ENCODE results near the gene MUC5AC.

MUC5AC gene

DNA sequence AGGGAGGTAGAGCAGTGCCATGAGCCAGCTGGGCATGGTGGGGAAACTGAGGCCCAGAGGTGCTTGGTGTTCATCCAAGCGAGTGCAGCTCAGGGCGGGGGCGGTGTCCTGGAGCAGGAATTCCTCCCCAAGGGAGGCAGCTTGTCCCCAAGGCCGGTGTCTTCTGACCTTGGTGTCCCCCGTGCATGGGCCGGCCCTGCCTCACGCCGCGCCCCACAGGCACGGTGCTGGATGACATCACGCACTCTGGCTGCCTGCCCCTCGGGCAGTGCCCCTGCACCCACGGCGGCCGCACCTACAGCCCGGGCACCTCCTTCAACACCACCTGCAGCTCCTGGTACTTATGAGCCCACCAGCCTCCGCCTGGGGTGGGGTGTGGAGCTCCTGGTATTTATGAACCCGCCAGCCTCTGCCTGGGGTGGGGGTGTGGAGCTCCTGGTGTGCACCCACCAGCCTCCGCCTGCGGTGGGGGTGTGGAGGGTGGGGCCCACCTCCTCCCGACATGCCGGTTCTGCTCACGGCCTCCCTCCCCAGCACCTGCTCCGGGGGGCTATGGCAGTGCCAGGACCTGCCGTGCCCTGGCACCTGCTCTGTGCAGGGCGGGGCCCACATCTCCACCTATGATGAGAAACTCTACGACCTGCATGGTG is 71.8 kb downstream of the MUC5AC start:
- no peak for DNase-seq

DNA sequence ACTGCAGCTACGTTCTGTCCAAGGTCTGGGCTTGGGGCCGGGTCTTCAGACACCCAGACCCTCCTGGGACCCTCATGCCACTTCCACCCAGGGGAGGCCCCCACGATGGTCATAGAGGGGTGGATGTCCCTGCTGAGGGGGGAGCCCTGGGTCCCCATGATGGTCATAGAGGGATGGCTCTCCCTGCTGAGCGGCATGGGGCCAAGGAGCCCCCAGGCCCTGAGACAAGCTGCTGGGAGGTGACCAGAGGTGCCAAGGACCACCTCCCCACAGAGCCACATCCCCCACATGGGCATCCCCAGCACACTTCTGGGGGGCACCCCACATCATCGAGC is 72.3 kb downstream of the MUC5AC start:
- DNase-seq = no peak

DNA sequence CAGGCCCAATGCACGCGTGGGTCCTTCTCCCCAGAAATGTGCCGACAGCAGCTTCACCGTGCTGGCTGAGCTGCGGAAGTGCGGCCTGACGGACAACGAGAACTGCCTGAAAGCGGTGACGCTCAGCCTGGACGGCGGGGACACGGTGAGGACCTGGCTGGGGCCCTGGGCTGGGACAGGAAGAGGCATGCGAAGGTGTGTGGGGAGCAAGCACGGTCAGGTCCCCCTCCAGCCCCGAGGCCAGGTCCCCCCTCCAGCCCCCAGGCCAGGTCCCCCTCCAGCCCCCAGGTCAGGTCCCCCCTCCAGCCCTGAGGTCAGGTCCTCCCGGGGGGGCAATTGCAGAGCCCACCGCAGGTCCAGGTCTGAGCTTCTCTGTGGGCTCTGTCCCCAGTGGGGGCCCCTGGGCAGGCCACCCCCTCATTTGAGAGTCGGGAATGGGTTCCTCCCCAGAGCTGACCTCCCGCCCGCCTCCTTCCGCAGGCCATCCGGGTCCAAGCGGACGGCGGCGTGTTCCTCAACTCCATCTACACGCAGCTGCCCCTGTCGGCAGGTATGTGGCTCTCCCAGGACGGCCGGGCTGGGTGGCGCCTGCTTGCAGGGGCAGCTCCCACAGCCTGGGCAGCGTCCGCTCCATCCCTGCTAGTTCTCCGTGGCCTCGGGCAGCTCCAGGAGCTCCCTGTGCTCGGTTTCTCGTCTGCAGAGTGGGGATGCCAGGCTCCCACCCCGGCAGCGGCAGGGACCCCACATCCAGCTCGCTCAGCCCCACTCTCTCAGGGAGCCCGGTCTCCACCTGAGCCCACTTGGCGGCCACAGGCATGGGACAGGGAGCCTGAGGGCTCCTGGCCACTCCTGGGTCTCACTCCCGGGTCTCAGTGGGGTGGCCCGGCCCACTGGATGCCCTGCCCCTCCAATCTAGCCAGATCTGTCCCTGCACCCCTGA is 73.0 kb downstream of the MUC5AC start:
- DNase-seq = no peak

DNA sequence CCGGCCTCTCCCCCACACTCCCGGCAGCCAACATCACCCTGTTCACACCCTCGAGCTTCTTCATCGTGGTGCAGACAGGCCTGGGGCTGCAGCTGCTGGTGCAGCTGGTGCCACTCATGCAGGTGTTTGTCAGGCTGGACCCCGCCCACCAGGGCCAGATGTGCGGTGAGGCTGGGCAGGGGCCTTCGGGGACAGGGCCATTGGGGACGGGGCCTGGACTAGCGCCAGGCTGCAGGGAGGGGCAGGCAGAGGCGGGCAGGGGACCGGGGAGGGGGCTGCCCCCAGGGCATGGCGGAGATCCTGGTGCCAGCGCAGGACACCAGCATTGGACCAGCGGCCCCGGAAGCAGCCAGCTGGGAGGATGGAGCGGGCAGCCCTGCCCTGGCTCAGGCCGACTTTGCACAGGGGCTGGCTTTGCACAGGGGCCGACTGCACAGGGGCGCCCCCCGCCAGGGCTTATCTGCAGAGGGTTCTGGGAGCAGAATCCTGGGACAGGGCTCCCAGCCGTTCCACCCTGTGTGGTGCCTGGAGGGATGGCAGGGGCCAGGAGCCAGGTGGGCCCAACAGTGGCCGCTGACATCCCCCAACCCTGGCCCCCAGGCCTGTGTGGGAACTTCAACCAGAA is 73.8 kb downstream of the MUC5AC start:
- no peak for DNase-seq

DNA sequence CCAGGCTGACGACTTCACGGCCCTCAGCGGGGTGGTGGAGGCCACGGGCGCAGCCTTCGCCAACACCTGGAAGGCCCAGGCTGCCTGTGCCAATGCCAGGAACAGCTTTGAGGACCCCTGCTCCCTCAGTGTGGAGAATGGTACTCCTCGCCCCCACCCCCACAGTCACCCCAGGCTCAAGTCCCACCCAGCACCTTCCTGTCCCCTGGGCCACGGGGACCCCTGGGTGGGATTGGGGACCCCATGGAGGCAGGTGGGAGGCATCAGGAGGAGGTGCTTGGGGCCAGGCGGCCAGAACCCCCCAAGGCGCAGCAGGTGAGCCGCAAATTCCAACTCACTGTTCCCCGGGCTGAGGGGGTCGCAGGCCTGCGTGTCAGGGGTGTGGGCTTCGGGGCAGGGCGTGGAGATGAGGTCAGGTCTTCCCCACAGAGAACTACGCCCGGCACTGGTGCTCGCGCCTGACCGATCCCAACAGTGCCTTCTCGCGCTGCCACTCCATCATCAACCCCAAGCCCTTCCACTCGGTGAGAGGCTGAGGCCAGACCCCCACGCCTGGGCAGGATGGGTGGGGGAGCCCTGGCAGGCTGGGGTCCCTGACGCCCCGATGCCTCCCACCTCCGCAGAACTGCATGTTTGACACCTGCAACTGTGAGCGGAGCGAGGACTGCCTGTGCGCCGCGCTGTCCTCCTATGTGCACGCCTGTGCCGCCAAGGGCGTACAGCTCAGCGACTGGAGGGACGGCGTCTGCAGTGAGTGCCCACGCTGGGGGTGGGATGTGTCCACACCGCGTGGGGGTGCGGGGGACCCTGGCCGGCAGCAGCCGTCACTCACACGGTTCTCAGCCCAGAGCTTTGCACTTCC is 74.5 kb downstream of the MUC5AC start:
- no peak for DNase-seq

DNA sequence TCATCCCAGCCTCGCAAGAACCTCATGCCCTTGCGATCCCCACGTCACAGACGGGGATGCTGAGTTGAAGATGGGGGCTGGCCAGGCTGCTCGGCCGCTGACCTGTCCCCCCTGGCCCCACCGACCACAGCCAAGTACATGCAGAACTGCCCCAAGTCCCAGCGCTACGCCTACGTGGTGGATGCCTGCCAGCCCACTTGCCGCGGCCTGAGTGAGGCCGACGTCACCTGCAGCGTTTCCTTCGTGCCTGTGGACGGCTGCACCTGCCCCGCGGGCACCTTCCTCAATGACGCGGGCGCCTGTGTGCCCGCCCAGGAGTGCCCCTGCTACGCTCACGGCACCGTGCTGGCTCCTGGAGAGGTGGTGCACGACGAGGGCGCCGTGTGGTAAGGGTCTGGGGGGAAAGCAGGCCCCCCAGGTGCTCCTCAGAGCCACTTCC is 75.1 kb downstream of the MUC5AC start:
- no peak for DNase-seq

DNA sequence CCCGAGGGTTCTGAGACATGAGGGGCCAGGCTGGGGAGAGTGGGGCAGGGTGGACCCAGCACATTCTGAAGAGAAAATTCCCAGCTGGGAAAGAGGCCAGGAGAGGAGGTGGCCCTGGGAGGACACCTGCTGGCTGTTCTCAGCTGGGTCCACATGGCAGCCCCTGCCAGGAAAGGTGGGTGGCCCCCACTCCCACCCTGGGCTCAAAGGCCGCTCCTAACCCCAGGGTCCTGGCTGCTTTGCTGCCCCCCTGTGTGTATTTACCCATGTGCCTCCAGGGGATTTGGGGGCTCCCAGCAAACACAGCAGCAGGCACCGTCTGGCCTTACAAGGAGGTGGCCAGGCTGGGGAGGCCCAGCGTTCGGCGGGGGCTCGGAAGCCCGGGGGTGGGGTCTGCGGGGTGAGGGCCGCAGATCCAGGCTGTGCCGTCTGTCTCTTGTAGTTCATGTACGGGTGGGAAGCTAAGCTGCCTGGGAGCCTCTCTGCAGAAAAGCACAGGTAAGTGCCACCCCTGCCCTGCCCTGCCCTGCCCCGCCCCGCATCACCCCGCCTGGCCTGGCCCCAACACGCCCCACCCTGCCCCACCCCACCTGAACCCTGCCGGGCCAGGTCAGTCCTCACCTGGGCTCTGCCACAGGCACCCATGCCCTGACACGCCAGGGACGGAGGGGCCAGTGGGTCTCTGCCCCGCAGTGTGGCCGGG is 75.7 kb downstream of the MUC5AC start:
- no peak for DNase-seq

DNA sequence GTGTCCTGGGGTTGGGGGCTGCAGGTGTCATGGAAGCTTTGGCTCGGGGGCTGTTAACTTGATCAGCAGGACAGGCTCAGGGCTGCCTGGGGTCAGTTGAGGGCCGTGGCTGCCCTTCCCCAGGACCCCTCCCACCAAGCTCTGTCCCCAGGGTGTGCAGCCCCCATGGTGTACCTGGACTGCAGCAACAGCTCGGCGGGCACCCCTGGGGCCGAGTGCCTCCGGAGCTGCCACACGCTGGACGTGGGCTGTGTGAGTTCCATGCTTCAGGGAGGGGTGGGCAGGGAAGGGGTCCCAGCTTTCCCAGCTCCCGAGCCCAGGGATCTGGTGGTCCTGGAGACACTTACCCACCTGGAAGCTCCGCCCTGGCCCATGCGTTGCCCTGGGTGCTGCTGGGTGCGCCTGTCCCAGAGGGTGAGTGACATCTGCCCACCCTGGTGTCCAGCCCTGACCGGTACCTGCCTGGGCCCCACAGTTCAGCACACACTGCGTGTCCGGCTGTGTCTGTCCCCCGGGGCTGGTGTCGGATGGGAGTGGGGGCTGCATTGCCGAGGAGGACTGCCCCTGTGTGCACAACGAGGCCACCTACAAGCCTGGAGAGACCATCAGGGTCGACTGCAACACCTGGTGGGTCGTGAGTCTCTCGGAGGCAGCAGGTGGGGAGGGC is 76.4 kb downstream of the MUC5AC start:
- DNase-seq = no peak

DNA sequence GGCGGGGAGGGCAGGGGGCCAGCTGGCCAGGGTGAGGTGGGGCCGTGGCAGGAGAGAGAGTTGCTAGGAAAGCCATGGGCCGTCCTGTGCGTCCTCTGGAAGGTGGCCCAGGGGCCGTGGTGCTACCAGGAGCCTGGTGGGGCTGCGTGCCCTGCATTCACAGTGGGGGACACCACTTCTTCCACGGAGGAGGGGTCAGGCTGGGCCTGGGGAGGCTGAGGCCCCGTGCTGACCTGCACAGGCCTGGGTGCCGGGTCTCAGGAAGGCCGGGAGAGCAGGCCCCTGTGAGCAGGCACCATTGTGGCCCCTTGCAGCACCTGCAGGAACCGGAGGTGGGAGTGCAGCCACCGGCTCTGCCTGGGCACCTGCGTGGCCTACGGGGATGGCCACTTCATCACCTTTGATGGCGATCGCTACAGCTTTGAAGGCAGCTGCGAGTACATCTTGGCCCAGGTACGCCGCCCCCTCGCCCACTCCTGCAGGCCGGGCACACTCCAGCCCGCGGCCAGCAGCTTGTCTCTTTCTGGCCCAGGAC is 77.1 kb downstream of the MUC5AC start:
- DNase-seq = no peak

DNA sequence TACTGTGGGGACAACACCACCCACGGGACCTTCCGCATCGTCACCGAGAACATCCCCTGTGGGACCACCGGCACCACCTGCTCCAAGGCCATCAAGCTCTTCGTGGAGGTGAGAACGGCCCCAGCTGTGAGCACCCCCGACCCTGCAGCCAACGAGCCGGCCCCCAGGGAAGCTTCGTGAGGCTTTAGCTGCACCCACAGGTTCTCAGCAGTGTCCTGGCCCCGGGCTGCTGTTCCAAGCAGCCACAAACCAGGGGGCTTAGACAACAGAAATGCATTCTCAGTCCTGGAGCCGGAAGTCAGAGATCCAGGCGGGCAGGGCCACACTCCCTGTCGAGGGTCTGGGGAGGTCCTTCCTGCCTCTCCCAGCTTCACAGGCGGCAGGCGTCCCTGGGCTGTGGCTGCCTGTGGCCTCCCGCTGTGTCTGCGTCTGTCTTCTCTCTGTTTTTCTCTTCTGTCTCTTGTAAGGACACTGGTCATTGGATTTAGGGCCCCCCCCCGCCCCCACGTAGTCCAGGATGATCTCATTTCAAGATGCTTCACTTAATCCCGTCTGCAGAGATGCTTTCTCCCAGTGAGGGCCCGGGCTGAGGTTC is 77.7 kb downstream of the MUC5AC start:
- DNase-seq = no peak

DNA sequence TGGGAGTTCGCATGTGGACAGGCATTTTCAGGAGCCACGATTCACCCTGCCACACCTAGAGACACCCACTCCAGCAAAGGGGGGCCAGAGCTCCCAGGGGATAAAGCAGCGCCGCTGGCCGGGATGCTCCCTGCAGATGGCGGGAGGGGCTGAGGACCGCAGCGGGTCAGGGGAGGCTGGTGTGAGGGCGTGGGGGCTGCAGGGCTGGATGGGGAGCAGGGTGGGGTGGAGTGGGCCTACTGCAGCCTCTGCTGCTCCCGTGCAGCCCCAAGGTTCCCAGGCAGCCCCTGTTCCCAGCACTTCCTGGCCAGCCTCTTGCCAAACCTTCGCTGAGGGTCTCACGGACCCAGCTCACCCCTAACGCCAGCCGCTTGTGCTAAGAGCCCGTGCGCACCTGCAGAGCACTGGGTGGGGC is 78.2 kb downstream of the MUC5AC start:
- DNase-seq = no peak

DNA sequence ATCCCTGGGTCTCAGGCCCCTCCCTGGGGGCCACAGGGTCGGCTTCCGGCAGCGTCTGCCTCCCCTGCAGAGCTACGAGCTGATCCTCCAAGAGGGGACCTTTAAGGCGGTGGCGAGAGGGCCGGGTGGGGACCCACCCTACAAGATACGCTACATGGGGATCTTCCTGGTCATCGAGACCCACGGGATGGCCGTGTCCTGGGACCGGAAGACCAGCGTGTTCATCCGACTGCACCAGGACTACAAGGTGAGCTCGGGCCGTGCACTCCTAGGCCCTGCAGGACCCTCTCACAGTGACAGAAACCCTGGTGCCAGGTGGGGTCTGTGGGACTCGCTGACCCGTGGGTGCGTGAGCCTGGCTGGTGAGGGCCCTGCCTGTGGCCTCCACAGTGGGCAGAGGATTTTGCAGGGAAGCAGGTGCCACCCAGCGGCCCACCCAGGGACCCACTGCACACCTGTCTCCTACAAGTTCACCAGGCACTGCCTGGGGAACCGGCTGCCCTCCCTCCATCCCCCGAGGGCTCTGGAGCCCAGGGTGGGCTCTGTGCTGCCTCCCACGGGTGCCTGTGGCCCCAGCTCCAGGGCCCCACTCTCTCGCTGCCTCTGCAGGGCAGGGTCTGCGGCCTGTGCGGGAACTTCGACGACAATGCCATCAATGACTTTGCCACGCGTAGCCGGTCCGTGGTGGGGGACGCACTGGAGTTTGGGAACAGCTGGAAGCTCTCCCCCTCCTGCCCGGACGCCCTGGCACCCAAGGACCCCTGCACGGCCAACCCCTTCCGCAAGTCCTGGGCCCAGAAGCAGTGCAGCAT is 78.8 kb downstream of the MUC5AC start:
- DNase-seq = no peak

DNA sequence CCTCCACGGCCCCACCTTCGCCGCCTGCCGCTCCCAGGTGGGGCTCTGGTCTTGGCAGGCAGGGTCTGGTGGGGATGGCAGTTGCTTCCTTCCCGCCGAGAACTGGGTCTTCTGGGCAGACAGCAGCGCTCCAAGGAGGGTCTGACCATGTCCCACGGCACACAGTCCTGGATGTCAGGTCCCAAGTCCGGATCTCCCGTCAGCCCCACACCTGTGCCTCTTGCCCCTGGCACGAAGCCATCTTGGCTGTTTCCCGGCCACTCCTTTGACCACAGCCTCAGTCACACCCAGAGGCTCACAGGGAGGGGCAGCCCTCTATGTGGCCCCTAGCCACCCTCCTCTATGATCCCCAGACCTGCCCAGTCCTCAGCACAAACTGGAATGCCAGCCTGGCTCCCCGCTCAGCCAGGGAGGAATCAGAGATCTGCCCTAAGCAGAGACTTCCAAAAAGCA is 79.4 kb downstream of the MUC5AC start:
- no peak for DNase-seq

DNA sequence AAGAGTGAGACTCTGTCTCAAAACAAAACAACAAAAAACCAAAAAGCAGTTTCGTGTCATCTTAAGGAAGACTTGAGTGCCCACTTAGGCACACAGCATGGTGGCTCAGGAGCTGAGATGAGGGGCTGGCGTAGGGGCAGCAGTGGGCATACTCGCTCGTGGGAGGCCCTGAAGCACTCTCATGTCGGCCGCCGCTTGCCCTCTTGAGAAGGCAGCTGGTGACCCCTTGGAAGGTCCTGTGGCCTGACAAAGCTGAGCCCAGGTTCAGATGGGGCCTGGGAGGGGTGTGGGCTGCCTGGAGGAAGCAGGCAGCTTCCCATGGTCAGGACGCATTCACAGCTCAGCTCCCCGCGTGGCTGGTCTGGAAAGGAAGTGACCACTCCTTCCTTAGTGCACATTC is 80.1 kb downstream of the MUC5AC start:
- DNase-seq = no peak

DNA sequence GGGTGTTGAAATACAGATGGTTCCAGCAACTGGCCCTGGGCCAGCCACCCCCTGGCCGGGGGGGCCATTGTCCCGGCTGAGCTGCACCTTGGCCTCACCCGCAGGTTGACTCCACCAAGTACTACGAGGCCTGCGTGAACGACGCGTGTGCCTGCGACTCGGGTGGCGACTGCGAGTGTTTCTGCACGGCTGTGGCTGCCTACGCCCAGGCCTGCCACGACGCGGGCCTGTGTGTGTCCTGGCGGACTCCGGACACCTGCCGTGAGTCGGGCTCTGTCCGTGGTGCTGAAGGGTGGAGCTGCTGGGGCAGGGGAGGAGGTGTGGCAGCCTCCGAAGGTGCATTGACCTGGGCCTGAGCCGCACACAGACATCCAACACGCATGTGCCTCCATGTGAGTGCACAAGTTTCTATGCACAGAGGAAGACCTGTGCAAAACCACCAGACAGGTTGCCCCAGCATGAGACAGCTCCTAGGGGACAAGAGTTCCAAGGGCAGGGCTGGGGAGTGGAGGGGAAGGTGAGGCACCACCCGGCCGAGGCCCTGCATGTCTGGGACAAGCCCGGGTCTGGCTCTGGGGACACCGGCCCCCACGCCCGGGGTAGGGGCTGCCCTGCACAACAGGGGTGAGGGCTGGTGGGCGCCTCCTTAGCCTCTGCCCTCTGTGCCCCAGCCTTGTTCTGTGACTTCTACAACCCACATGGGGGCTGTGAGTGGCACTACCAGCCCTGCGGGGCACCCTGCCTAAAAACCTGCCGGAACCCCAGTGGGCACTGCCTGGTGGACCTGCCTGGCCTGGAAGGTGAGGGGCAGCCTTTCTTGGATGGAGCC is 81.2 kb downstream of the MUC5AC start:
- no peak for DNase-seq

DNA sequence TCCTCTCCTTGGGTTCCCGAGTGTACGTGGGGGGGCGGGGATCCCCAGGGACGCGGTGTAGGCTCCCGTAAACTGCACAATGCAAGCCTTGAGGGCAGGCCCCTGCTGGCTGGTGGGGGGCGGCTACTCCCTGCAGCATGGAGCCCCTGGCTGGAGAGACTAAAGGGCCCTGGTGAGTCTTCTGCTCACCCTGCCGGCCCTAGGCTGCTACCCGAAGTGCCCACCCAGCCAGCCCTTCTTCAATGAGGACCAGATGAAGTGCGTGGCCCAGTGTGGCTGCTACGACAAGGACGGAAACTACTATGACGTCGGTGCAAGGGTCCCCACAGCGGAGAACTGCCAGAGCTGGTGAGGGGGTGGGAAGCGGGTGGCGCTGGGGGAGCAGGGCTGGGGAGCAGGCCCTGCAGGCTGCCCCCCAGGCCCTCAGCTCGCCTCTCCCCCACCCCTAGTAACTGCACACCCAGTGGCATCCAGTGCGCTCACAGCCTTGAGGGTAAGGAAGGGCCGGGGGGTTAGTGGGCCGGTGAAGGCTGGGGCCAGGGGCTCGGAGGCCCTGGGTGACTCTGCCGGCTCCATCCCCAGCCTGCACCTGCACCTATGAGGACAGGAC is 81.9 kb downstream of the MUC5AC start:
- no peak for DNase-seq

DNA sequence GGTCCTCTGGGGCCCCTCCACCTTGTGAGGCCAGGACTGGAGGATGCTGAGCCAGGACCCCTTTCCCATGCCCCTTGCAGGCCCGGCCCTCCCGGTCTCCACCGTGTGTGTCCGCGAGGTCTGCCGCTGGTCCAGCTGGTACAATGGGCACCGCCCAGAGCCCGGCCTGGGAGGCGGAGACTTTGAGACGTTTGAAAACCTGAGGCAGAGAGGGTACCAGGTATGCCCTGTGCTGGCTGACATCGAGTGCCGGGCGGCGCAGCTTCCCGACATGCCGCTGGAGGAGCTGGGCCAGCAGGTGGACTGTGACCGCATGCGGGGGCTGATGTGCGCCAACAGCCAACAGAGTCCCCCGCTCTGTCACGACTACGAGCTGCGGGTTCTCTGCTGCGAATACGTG is 83.0 kb downstream of the MUC5AC start:
- DNase-seq = no peak

DNA sequence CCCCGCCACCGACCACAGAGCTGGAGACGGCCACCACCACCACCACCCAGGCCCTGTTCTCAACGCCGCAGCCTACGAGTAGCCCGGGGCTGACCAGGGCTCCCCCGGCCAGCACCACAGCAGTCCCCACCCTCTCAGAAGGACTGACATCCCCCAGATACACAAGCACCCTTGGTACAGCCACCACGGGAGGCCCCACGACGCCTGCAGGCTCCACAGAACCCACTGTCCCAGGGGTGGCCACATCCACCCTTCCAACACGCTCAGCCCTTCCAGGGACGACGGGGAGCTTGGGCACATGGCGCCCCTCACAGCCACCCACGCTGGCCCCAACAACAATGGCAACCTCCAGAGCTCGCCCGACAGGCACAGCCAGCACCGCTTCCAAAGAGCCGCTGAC is 84.0 kb downstream of the MUC5AC start:
- DNase-seq = no peak

DNA sequence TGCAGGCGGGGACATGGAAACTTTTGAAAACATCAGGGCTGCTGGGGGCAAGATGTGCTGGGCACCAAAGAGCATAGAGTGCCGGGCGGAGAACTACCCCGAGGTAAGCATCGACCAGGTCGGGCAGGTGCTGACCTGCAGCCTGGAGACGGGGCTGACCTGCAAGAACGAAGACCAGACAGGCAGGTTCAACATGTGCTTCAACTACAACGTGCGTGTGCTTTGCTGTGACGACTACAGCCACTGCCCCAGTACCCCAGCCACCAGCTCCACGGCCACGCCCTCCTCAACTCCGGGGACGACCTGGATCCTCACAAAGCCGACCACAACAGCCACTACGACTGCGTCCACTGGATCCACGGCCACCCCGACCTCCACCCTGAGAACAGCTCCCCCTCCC is 84.5 kb downstream of the MUC5AC start:
- DNase-seq = no peak
